Suppressor macrophage (primary cell): ENCODE results near the gene PTGR1.
"Not testable (repeated sequence)": the region's sequence is repeated elsewhere in the genome, so short reads cannot be mapped to it uniquely, and the experiment has no call there.

Experiments
- DNase-seq, 4 experiments: peaks; one replicate each; pipeline ENCODE4 v3.0.0-alpha.2; 2020 to 2022
- total RNA-seq, 17 experiments: gene quantifications; one replicate each; lab custom pipeline; 2026; ENCODE audit warnings: mixed read lengths in 6 of 17, inconsistent platforms in 3 of 17; lab: John Stamatoyannopoulos, UW

PTGR1 gene
- 13.2 to 34.0 (median 21.8) reads per million in 17 experiments for total RNA-seq

DNA sequence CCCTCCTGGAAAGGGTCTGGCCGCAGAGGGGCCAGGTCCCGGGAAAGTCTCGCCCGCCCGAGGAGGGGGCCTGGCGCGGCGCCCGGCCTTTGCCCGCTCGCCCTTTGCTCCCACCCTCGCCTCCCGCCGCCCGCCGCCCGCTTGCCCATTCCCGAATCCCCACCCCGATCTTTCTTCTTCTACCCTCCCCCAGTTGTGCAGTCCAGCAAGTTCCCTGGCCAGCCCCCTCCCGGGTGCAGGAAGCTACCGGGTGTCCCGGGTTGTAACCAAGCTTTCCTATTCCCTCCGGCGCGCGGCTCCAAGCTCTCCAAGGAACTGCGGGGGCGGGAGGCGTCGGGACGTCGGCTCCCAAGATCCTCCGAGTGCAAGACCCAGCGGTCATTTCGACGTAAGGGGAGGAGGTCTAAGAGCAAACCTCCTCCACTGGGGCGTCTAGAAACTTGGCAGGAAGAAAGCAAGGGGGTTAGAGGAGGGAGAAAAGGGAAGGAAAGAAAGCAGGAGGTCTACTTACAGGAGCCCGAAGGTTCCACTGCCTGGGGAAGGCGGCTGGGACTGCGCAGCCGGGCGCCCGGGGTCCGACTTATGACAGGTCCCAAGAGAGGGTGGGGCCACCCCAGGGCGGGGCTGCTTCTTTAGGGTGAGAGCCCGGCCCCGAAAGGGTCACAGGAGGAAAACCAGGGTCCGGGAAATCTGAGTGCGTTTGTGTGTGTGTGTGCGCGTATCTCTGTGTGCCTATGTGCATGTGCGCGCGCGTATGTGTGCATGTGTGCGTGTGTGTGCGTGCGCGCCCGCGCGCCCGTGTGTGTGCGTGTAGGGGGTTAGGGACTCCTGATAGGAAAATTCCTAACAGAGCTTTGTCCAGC lies at the start of gene PTGR1:
TSS of gene PTGR1 (minus strand) at position 556 of the 863 bp plus-strand sequence. CDS start 2,225 bp downstream, outside the sequence.
- DNase-seq = peak; percentile 88 to 95 (median 94)

DNA sequence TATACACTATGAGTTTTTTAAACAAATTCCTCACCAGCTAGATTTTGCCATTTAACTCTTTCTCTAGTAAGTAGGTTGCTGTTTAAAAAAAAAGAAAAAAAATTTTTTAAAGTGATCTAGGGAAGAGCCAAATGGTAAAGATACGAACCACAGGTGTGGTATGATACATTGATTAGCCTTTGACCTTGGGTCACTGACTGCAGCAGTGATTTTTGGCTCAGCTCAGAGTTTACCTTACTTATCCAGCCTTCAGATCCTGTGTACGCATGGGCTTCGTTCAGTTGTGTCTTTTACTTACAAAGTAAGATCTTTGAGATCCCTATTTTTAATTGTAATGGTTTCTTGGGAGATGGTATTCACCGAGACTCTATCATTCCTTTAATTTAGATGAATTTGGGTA lies 49.6 kb upstream of the PTGR1 start:
- DNase-seq = no peak

DNA sequence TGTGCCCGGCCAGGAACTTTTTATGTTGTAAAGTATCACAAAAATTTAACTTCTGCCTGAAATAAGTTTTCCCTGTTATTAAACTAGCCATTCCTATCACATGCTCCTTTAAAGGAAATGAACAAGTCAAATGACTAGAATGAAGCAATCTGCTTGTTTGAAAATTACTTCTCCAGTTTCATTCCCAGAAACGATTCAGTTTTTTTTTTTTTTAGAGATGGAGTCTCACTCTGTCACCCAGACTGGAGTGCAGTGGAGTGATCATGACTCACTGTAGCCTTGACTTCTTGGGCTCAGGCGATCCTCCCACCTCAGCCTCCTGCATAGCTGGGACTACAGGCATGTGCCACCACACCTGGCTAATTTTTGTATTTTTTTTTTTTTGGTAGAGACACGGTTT lies 48.6 kb upstream of the PTGR1 start:
- DNase-seq = peak; percentile 35 to 76 (median 72)

GRCh38 chr9:111646417-111646816 lies 47.0 kb upstream of the PTGR1 start:
- DNase-seq = no peak

GRCh38 chr9:111645806-111646205 lies 46.4 kb upstream of the PTGR1 start:
- no peak for DNase-seq

- no peak for DNase-seq
Measured at GRCh38 chr9:111644195-111644772, 44.8 kb upstream of the PTGR1 start.

DNA sequence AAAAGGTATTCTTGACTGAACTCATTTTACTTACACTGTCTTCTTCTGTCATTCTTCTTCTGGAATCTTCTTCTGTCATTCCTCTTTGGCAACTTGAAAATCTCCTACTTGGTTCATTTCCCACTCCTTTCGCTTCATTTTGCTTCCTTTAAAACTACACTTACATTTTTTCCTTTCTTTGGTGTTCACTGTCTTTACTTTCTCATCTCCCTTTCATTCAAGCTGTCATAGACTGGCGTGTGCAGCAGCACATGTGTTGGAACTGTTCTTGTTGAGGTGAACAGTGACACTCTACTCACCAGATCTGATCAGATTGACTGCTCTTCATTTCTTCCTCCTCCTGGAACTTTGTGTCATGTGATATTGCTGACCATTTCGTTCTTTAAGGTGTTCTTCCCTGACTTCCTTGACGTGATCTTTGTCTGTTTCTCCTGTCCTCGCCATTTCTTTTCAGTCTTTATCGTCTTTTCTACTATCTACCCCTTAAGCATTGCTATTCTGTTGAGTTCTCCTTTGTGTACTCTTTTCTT lies 38.0 kb upstream of the PTGR1 start:
- no peak for DNase-seq

DNA sequence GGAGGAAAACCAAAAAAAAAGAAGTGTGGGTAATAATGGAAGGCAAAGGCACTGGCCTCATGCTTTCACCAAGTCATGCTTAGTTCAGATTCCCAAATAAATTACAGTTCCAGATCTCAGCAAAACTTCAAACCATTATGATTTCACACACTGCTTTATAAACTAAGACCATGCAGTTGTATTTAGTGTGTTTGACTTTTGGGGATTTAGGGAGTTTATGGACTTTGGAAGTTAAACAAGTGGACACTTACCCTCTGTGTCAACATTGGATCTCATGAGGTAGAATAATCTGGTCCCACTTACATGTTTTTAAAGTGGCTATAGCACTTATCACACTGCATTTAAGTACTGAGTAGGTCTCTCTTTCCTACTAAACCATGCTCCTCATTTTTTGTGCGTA lies 35.4 kb upstream of the PTGR1 start:
- no peak for DNase-seq

DNA sequence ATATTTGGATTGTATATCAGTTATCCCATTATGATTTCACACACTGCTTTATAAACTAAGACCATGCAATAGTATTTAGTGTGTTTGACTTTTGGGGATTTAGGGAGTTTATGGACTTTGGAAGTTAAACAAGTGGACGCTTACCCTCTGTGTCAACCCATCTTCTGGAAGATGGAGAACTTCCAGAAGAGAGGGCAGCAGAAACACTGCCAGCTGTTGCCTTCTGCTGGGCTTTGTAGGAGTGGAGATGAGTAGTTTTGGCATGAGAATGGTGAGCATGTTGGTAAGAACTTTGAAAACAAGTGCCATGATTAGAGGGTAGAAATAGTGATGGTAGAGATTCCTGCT lies 33.9 kb upstream of the PTGR1 start:
- no peak for DNase-seq

DNA sequence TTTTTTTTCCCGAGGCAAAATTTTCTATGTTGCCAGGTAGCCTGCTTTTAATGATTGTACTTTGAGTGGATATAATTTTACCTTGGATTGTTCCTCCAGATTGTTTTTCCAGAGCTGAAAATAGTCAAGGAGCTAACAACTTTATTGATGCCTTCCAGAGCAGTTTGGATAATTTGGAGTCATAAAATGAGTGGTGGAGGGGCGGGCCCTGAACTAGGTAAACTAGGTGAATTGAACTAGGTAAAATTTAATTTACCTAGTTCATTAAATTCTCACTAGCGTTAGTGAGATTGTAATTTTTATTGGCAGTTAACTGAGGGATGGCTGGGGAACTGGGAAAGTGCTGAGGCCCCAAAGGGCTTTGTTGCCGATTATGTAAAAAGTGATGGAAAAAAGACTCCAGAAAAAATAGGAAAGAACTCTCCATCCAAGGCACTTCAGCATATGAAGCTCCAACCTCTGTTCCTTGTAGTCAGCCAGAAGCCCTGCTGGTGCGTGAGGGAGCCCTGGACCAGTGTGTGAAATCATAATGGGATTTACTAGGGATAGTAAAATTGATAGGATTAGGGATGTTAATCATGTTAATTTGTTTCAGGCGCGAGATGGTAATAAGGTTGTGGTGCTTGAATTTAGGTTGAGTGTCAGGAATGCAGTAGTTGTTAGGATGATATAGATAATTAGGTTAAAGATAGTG lies 33.4 kb upstream of the PTGR1 start:
- no peak for DNase-seq

- peak; percentile 19 to 59 (median 38) for DNase-seq
Measured at GRCh38 chr9:111632060-111632459, 32.6 kb upstream of the PTGR1 start.

DNA sequence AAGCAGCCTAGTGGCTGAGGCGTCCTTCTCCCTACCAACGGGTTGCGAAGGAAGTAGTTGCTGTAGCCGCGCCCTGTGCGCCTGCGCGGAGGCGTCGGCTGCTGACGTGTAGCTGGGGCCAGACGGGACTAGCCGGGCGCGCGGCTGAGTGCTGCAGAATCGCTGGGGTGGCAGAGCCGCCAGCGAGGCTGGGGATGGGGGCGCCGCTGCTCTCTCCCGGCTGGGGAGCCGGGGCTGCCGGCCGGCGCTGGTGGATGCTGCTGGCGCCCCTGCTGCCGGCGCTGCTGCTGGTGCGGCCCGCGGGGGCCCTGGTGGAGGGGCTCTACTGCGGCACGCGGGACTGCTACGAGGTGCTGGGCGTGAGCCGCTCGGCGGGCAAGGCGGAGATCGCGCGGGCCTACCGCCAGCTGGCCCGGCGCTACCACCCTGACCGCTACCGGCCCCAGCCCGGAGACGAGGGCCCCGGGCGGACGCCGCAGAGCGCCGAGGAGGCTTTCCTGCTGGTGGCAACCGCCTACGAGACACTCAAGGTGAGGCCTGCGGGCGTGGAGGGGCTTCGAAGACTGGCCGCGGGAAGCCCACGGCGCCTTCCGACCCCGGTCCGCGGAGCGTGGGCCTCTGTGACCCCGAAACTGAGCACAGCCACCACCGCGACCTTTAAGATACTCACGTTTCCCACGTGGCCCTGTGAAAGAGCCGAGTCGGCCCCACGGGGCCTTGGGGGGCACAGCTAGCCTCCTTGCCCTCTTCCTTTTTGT lies 31.9 kb upstream of the PTGR1 start, which contains the start of gene DNAJC25:
TSS of gene DNAJC25 (plus strand) at position 121 of the 758 bp plus-strand sequence. CDS start at position 195, 74 bp downstream.
- DNase-seq = peak; percentile 99

- no peak for DNase-seq
Measured at GRCh38 chr9:111630964-111631213, 31.4 kb upstream of the PTGR1 start.

- DNase-seq = no peak
Measured at GRCh38 chr9:111630182-111630963, 30.9 kb upstream of the PTGR1 start.

DNA sequence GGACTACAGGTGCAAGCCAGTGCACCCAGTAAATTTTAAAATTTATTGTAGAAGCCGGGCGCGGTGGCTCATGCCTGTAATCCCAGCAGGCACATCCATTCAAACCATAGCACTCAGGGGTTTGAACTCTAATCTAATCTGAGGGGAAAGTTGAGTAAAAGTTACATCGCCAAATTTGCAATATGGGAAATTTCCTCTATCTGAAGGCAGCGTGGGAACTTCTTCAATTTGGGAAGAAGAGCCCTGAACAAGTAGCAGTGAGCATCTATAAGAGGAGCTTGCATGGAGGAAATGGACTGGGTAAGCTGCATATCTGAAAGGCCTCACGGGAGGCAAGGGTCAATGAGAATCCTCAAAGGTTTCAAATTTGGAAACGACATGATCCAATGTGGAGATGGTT lies 29.0 kb upstream of the PTGR1 start:
- no peak for DNase-seq

- DNase-seq = no peak
Measured at GRCh38 chr9:111627260-111627963, 28.0 kb upstream of the PTGR1 start.

- DNase-seq = peak; percentile 70 to 81 (median 72)
Measured at GRCh38 chr9:111622626-111623025, 23.2 kb upstream of the PTGR1 start.

DNA sequence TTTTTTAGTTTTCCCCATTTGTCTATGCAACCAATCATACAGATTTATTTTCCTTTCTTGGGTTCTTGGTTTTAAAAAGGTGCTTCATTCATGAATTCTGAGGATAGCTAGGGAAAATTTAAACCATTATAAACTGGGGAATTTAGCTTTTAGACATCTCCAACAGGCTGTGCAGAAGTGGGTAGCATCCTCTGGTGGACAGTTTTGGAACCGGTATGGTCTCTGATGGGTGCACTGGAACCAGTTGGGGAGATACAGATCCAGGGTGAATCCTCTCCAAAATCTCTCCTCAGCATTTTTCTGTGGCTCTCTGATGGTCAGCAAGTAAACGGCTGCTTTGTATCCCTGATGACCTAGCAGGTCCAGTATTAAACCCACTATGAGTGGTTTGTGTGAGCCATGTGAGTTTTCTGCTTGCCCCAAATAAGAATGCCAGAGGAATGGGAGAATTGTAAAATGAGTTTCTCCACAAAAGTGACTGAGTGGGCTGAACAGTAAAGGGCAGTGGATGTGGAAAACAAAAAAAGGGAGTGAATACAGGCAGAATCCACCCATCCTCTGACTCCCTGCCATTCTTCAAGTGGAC lies 22.5 kb upstream of the PTGR1 start:
- peak; percentile 12 to 44 (median 28) for DNase-seq

DNA sequence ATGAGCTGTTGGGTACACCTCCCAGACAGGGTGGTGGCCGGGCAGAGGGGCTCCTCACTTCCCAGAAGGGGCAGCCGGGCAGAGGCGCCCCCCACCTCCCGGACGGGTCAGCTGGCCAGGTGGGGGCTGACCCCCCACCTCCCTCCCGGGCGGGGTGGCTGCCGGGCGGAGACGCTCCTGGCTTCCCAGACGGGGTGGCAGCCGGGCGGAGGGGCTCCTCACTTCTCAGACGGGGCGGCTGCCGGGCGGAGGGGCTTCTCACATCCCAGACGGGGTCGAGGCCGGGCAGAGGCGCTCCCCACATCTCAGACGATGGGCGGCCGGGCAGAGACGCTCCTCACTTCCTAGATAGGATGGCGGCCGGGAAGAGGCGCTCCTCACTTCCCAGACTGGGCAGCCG lies 17.9 kb upstream of the PTGR1 start:
- DNase-seq = not testable (repeated sequence)

DNA sequence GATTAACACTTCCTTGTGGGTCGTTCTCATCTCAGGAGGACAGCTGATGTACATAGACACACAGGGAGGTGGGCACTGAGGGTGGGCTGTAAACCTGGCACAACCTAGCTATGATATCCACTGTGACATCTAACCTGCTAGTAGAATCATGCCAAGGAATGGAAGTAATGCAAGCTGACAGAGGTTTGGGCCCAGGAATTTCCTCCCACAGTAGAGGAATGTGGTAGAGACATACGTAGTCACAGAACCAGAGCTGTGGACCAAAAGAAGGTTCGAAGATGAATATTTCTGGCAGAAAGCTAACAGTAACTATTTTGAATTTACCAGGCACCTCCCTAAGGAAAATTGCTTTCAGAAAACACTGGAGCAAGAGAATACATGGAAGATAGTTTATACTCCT lies 16.5 kb upstream of the PTGR1 start:
- DNase-seq = no peak
